Measurements from ENCODE around the gene SLC66A2.

- no peak for TF ChIP-seq GATA2 (IDR thresholded peaks at IDR 0.05; ENCODE audit: low read depth, low read length)
- no peak for TF ChIP-seq GATA3 (IDR thresholded peaks at IDR 0.05; ENCODE audit: low read depth, low read length)
Observed at GRCh38 chr18:79861687-79862086, 89.8 kb downstream of the SLC66A2 start.
